SK-N-SH (cell line): ENCODE data around the gene EEF1AKMT3. TPM values are rescaled to one million over a fixed set of nuclear protein-coding genes. Genes with fewer than 3 reads are reported as not detected.
"Not testable (repeated sequence)": the region's sequence is repeated elsewhere in the genome, so short reads cannot be mapped to it uniquely, and the experiment has no call there.

Experiments used
- CTCF ChIA-PET: fragments of 300-600, 350-600 bp; formaldehyde crosslinking; extraction: SDS; loops from one replicate; lab custom pipeline; 2021; lab: Yijun Ruan, JAX
- POLR2A ChIA-PET: fragments of 350-600 bp; sonication (Branson Sonifier 250); formaldehyde crosslinking; extraction: SDS; loops from one replicate; lab custom pipeline; 2020; ENCODE audit warnings: antibody characterized with exemption, inconsistent platforms; lab: Yijun Ruan, JAX
- DNase-seq: peaks from one replicate; pipeline ENCODE4 v3.0.0; 2012
- H2AFZ ChIP-seq: fragments of 200-600 bp; sonication (generic); 2 replicates; pipeline ENCODE4 v1.8.1; 2016; ENCODE audit warnings: antibody characterized with exemption, mild to moderate bottlenecking, low read depth
- H3F3A ChIP-seq: fragments of 200-600 bp; sonication (generic); replicated peaks from 2 replicates; pipeline ENCODE3; 2016; ENCODE audit warnings: antibody characterized with exemption, mild to moderate bottlenecking; ENCODE audit not compliant: insufficient read depth
- H3K27ac ChIP-seq, 2 experiments: fragments of 200-500 bp in 1 of 2; fragments of 200-600 bp in 1 of 2; sonication (Bioruptor generic) in 1 of 2; sonication (generic), shearing (Covaris generic) in 1 of 2; 2 replicates each; pipeline versions ENCODE4 v1.5.1 to v1.6.1; 2014 to 2016; ENCODE audit warnings: low read depth in 2 of 2, inconsistent platforms in 1 of 2, low read length in 1 of 2, mild to moderate bottlenecking in 1 of 2, mixed read lengths in 1 of 2
- H3K27me3 ChIP-seq: fragments of 200-600 bp; sonication (generic), shearing (Covaris generic); 2 replicates; pipeline ENCODE4 v1.6.1; 2016; ENCODE audit warnings: mixed run types; ENCODE audit not compliant: insufficient read depth
- H3K36me3 ChIP-seq, 2 experiments: fragments of 200-500 bp in 1 of 2; fragments of 200-600 bp in 1 of 2; sonication (Bioruptor generic) in 1 of 2; sonication (generic) in 1 of 2; replicated peaks in 1 of 2; 2 replicates each; pipeline versions ENCODE3 to v1.5.1; 2014 to 2016; ENCODE audit warnings: low read length in 1 of 2, mild to moderate bottlenecking in 1 of 2; ENCODE audit not compliant: insufficient read depth in 2 of 2, control insufficient read depth in 1 of 2
- H3K4me1 ChIP-seq, 2 experiments: fragments of 200-500 bp in 1 of 2; fragments of 200-600 bp in 1 of 2; sonication (Bioruptor generic) in 1 of 2; sonication (generic), shearing (Covaris generic) in 1 of 2; 2 replicates each; pipeline versions ENCODE4 v1.5.1 to v1.6.1; 2014 to 2016; ENCODE audit warnings: low read depth in 1 of 2, low read length in 1 of 2, mixed run types in 1 of 2; ENCODE audit not compliant: insufficient read depth in 2 of 2, control insufficient read depth in 1 of 2
- H3K4me2 ChIP-seq: fragments of 200-600 bp; sonication (generic), shearing (Covaris generic); 2 replicates; pipeline ENCODE4 v1.6.1; 2017; ENCODE audit warnings: mixed run types
- H3K4me3 ChIP-seq, 2 experiments: fragments of 200-500 bp in 1 of 2; fragments of 200-600 bp in 1 of 2; sonication (Bioruptor generic) in 1 of 2; sonication (generic), shearing (Covaris generic) in 1 of 2; 2 replicates each; pipeline versions ENCODE4 v1.5.1 to v1.8.1; 2014 to 2016; ENCODE audit warnings: low read depth in 2 of 2, inconsistent platforms in 1 of 2, low read length in 1 of 2, mild to moderate bottlenecking in 1 of 2, mixed read lengths in 1 of 2, moderate library complexity in 1 of 2
- H3K79me2 ChIP-seq: fragments of 200-600 bp; sonication (generic); 2 replicates; pipeline ENCODE4 v1.8.1; 2017; ENCODE audit warnings: mild to moderate bottlenecking; ENCODE audit not compliant: insufficient read depth
- H3K9ac ChIP-seq: fragments of 200-600 bp; sonication (generic); 2 replicates; pipeline ENCODE4 v1.6.1; 2017; ENCODE audit warnings: mixed run types
- H3K9me2 ChIP-seq: fragments of 200-600 bp; sonication (generic); 2 replicates; pipeline ENCODE4 v1.6.1; 2017; ENCODE audit warnings: mixed run types
- H3K9me3 ChIP-seq: fragments of 200-600 bp; sonication (generic); 2 replicates; pipeline ENCODE4 v1.6.1; 2017; ENCODE audit warnings: mixed run types, mild to moderate bottlenecking, moderate library complexity
- H4K20me1 ChIP-seq: fragments of 200-600 bp; sonication (generic); 2 replicates; pipeline ENCODE4 v1.6.1; 2017; ENCODE audit warnings: mild to moderate bottlenecking, mixed run types; ENCODE audit not compliant: insufficient read depth
- CHD2 ChIP-seq: fragments of 150-350 bp; IDR thresholded peaks from 2 replicates; pipeline ENCODE4 v1.6.1; 2018; ENCODE audit warnings: low read length; ENCODE audit not compliant: partially characterized antibody
- ELF1 ChIP-seq: IDR thresholded peaks from 2 replicates; pipeline ENCODE4 v1.4.0; 2012
- FOSL2 ChIP-seq: IDR thresholded peaks from 2 replicates; pipeline ENCODE4 v1.4.0; 2012; ENCODE audit warnings: low read depth, mild to moderate bottlenecking, moderate library complexity, borderline replicate concordance
- GABPA ChIP-seq: IDR thresholded peaks from 2 replicates; pipeline ENCODE4 v1.4.0; 2012; ENCODE audit warnings: low read depth, mild to moderate bottlenecking
- MAX ChIP-seq: IDR thresholded peaks from 2 replicates; pipeline ENCODE4 v1.4.0; 2012; ENCODE audit warnings: low read depth
- MXI1 ChIP-seq: IDR thresholded peaks from 2 replicates; pipeline ENCODE4 v1.6.1; 2012; ENCODE audit warnings: mild to moderate bottlenecking, low read depth, low read length, improper control_type of control experiment
- NRF1 ChIP-seq: IDR thresholded peaks from 2 replicates; pipeline ENCODE4 v1.6.1; 2012; ENCODE audit warnings: low read depth, mild to moderate bottlenecking, low read length
- POLR2AphosphoS5 ChIP-seq: IDR thresholded peaks from 2 replicates; pipeline ENCODE4 v1.6.1; 2012; ENCODE audit warnings: low read depth, low read length
- RAD21 ChIP-seq: IDR thresholded peaks from 2 replicates; pipeline ENCODE4 v1.6.1; 2012; ENCODE audit warnings: mild to moderate bottlenecking, low read length
- RCOR1 ChIP-seq: fragments of 150-350 bp; IDR thresholded peaks from 2 replicates; pipeline ENCODE4 v1.6.1; 2017; ENCODE audit warnings: antibody characterized with exemption, low read length
- RFX5 ChIP-seq: IDR thresholded peaks from 2 replicates; pipeline ENCODE4 v1.6.1; 2012; ENCODE audit warnings: mild to moderate bottlenecking, improper control_type of control experiment, low read length
- SIN3A ChIP-seq: IDR thresholded peaks from 2 replicates; pipeline ENCODE4 v1.6.1; 2012; ENCODE audit warnings: low read depth, mild to moderate bottlenecking, low read length, moderate library complexity, borderline replicate concordance
- SMC3 ChIP-seq: IDR thresholded peaks from 2 replicates; pipeline ENCODE4 v1.6.1; 2012; ENCODE audit warnings: low read depth, low read length, improper control_type of control experiment
- YY1 ChIP-seq: IDR thresholded peaks from 2 replicates; pipeline ENCODE4 v1.4.0; 2012; ENCODE audit warnings: low read depth, mild to moderate bottlenecking
- WGBS: methylation state at CpG from one replicate; pipeline ENCODE4 v1.1.6; 2017; ENCODE audit warnings: low lambda C conversion rate; 5-methylcytosine and 5-hydroxymethylcytosine counted together
- polyA plus RNA-seq, 3 experiments: library from polyadenylated mRNA; depleted of rRNA; stranded (reverse); fragments of >200 nt; gene quantifications; 2 replicates each; pipeline ENCODE4 v1.2.3, GENCODE V29; 2012
- TF ChIP-seq, protein P1 (sequence below): IDR thresholded peaks from 2 replicates; pipeline ENCODE4 v1.4.0; 2012; ENCODE audit warnings: low read depth, borderline replicate concordance
- TF ChIP-seq, protein P2 (sequence below): fragments of 150-350 bp; IDR thresholded peaks from 2 replicates; pipeline ENCODE4 v1.6.1; 2017; ENCODE audit warnings: antibody characterized with exemption, low read length, low read depth, borderline replicate concordance

EEF1AKMT3 gene
- polyA plus RNA-seq, 1 of the 3 experiments (the other 2 are of a cell fraction): 10.3 TPM

- TF ChIP-seq, protein P1, sequence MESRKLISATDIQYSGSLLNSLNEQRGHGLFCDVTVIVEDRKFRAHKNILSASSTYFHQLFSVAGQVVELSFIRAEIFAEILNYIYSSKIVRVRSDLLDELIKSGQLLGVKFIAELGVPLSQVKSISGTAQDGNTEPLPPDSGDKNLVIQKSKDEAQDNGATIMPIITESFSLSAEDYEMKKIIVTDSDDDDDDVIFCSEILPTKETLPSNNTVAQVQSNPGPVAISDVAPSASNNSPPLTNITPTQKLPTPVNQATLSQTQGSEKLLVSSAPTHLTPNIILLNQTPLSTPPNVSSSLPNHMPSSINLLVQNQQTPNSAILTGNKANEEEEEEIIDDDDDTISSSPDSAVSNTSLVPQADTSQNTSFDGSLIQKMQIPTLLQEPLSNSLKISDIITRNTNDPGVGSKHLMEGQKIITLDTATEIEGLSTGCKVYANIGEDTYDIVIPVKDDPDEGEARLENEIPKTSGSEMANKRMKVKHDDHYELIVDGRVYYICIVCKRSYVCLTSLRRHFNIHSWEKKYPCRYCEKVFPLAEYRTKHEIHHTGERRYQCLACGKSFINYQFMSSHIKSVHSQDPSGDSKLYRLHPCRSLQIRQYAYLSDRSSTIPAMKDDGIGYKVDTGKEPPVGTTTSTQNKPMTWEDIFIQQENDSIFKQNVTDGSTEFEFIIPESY: 0 out of 2 replicates have a peak, but pooled peaks have one; percentile 52
- TF ChIP-seq YY1: peak; percentile 92
- TF ChIP-seq MAX: peak; percentile 100
- TF ChIP-seq ELF1: 0 out of 2 replicates have a peak, but pooled peaks have one; percentile 11
- TF ChIP-seq NRF1: peak; percentile 36; the same call in 1 of the 2 replicates
- TF ChIP-seq CHD2: peak; percentile 76
- no peak for TF ChIP-seq RCOR1
- peak; percentile 100 for TF ChIP-seq MXI1
- peak; percentile 99 for TF ChIP-seq SIN3A
- TF ChIP-seq, protein P2, sequence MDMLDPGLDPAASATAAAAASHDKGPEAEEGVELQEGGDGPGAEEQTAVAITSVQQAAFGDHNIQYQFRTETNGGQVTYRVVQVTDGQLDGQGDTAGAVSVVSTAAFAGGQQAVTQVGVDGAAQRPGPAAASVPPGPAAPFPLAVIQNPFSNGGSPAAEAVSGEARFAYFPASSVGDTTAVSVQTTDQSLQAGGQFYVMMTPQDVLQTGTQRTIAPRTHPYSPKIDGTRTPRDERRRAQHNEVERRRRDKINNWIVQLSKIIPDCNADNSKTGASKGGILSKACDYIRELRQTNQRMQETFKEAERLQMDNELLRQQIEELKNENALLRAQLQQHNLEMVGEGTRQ: no peak
- no peak for TF ChIP-seq GABPA
- TF ChIP-seq POLR2AphosphoS5: peak; percentile 86; the same call in 1 of the 2 replicates
These were observed 463 bp upstream of the EEF1AKMT3 start, which contains the start of gene METTL1 (continued) for GRCh38 chr12:57771873-57772428.

DNA sequence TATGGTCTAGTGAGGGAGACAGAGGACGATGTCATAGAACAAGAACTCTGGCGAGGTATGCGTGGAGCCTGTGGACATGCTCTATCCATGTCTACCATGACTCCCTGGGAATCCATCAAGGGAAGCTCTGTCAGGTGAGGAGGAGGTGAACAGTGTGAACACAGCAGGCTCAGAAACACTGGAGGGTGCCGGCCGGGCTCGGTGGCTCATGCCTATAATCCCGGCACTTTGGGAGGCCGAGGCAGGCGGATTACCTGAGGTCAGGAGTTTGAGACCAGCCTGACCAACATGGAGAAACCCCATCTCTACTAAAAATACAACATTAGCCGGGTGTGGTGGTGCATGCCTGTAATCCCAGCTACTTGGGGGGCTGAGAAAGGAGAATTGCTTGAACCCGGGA lies 2.2 kb downstream of the EEF1AKMT3 start:
- H2AFZ ChIP-seq, POLR2A ChIA-PET, H3K9ac ChIP-seq, H3K27ac ChIP-seq, DNase-seq, H3K4me3 ChIP-seq, H4K20me1 ChIP-seq, H3K36me3 ChIP-seq, H3K4me2 ChIP-seq, H3K27me3 ChIP-seq, H3K9me3 ChIP-seq, H3F3A ChIP-seq, H3K9me2 ChIP-seq: not testable (repeated sequence)
- CTCF ChIA-PET: interaction anchor here (2.3 kb wide), 1 partner anchor 18 kb away, joined by 7 read pairs; no protein-coding TSS in a partner anchor
- Histone ChIP-seq H3K4me1 (peaks cover 3 to 12% of the 10 kb centered on the region in 2 experiments; a peak in 1 of 4 replicates), H3K79me2 (peaks cover 33% of the 10 kb centered on the region)
- 99% methylated on average over 11 of the region's 11 CpGs for WGBS

DNA sequence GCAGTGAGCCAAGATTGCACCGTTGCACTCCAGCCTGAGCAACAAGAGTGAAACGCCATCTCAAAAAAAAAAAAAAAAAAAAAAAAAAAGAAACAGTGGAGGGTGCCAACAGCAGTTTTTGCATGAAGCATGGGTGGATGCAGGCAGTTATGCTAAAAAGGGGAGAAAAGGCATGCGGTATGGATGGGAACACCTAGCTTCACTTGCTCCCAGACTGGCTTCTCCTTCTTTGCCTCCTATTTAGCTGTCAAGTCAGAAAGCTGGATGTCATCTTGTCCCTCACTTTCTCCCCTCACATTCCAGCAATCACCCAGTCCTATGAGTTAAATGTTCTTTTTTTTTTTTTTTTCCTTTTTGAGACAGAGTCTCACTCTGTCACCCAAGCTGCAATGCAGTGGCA lies 2.6 kb downstream of the EEF1AKMT3 start:
- Histone ChIP-seq H4K20me1 (no peaks in the 10 kb centered on the region), H3K4me2 (no peak overlapping the region)
- TF ChIP-seq, protein P2: no peak
- TF ChIP-seq RFX5 (no peak), SIN3A (no peak), FOSL2 (no peak), NRF1 (no peak), SMC3 (no peak), RAD21 (no peak)
- TF ChIP-seq, all 33 proteins: peak for 0
- Histone ChIP-seq H3K9me3 (no peaks in the 10 kb centered on the region), H3K4me3 (no peak overlapping the region), H3K79me2 (peaks cover 32% of the 10 kb centered on the region), H3K36me3 (peaks cover 2 to 4% of the 10 kb centered on the region in 2 experiments), H3F3A (peaks cover 3% of the 10 kb centered on the region), H3K27ac (no peak overlapping the region), H3K9me2 (no peaks in the 10 kb centered on the region), H3K9ac (no peak overlapping the region), H2AFZ (no peak overlapping the region), H3K4me1 (peaks cover 3 to 12% of the 10 kb centered on the region in 2 experiments; a peak in 1 of 4 replicates), H3K27me3 (no peaks in the 10 kb centered on the region)
- ChIA-PET CTCF (interaction anchor here (1.2 to 2.3 kb wide), 2 partner anchors 18 to 19 kb away, joined by 3 to 7 read pairs; no protein-coding TSS in a partner anchor), POLR2A (no interaction called here)
- DNase-seq: no peak
- WGBS: 90% methylated on average over 3 of the region's 3 CpGs
